Sigmoid colon (tissue), 7 donors: ENCODE data around the gene RFT1. TPM values are rescaled to one million over a fixed set of nuclear protein-coding genes. Genes with fewer than 3 reads are reported as not detected.
A peak's percentile ranks its signal among the peaks of the same experiment; 100 is the strongest.

Experiments used
- DNase-seq: peaks from one replicate; pipeline ENCODE4 v3.0.0-alpha.2; 2019
- H3K27ac ChIP-seq, 4 donors: fragments of 200-600 bp; sonication (generic); one replicate each; pipeline ENCODE4 v1.5.1; 2016 to 2019; ENCODE audit warnings: mild to moderate bottlenecking in 1 of 4
- H3K27me3 ChIP-seq, 3 donors: fragments of 200-600 bp; sonication (generic); one replicate each; pipeline ENCODE4 v1.5.1; 2019; ENCODE audit warnings: mild to moderate bottlenecking in 1 of 3
- H3K36me3 ChIP-seq, 4 donors: fragments of 200-600 bp; sonication (generic); one replicate each; pipeline ENCODE4 v1.5.1; 2016 to 2019
- H3K4me1 ChIP-seq, 4 donors: fragments of 200-600 bp; sonication (generic); one replicate each; pipeline ENCODE4 v1.5.1; 2017 to 2019
- H3K4me3 ChIP-seq, 4 donors: fragments of 200-600 bp; sonication (generic); one replicate each; pipeline ENCODE4 v1.5.1; 2017 to 2019; ENCODE audit warnings: mild to moderate bottlenecking in 2 of 4, moderate library complexity in 1 of 4
- H3K9me3 ChIP-seq, 4 donors: fragments of 200-600 bp in 3 of 4; sonication (generic) in 3 of 4; one replicate each; pipeline versions ENCODE4 v1.5.1 to v1.6.1; 2013 to 2019
- EP300 ChIP-seq, 4 donors: sonication (generic); formaldehyde crosslinking; IDR thresholded peaks; one replicate each; pipeline ENCODE4 v1.6.1; 2017; ENCODE audit warnings: antibody characterized with exemption in 4 of 4
- POLR2A ChIP-seq, 2 donors: fragments of 450-650 bp; IDR thresholded peaks; one replicate each; pipeline ENCODE4 v1.6.1; 2016; ENCODE audit warnings: antibody characterized with exemption in 2 of 2, mild to moderate bottlenecking in 2 of 2, moderate library complexity in 2 of 2
- POLR2AphosphoS5 ChIP-seq, 4 donors: sonication (generic); formaldehyde crosslinking; IDR thresholded peaks; one replicate each; pipeline ENCODE4 v1.6.1; 2017; ENCODE audit warnings: antibody characterized with exemption in 4 of 4
- WGBS, 2 donors: extraction: QIAGEN DNeasy Blood & Tissue Kit; methylation state at CpG; one replicate each; pipeline ENCODE4 v1.1.7; 2013; 5-methylcytosine and 5-hydroxymethylcytosine counted together
- intact Hi-C: fragments of 100-400 bp; cut with DNase I; formaldehyde crosslinking; loops from one replicate; pipeline ENCODE4 v1.15.1; 2023
- polyA plus RNA-seq, 3 donors: library from polyadenylated mRNA; stranded (reverse); fragments of 200-250 nt; gene quantifications; one replicate each; pipeline ENCODE4 v1.2.3, GENCODE V29; 2013
- total RNA-seq, 4 donors: library from RNA; depleted of rRNA; stranded (reverse); fragments of >200 nt; gene quantifications; one replicate each; pipeline ENCODE4 v1.1.0, GENCODE V29; 2016
- TF ChIP-seq, protein P1 (sequence below), 4 experiments: fragments of 450-650 bp in 3 of 4; fragments of 200-600 bp in 1 of 4; IDR thresholded peaks; one replicate each; pipeline ENCODE4 v1.5.1; 2016 to 2019; ENCODE audit warnings: antibody characterized with exemption in 4 of 4, mild to moderate bottlenecking in 3 of 4, moderate library complexity in 2 of 4
- donor health status: healthy with polysubstance abuse.
- donor health status: Bipolar disorder and iron deficiency.
- donor health status: healthy.

The RFT1 gene
- total and polyA plus RNA-seq, 7 donors, result 3.0 to 13.2 (median 6.3) TPM

DNA sequence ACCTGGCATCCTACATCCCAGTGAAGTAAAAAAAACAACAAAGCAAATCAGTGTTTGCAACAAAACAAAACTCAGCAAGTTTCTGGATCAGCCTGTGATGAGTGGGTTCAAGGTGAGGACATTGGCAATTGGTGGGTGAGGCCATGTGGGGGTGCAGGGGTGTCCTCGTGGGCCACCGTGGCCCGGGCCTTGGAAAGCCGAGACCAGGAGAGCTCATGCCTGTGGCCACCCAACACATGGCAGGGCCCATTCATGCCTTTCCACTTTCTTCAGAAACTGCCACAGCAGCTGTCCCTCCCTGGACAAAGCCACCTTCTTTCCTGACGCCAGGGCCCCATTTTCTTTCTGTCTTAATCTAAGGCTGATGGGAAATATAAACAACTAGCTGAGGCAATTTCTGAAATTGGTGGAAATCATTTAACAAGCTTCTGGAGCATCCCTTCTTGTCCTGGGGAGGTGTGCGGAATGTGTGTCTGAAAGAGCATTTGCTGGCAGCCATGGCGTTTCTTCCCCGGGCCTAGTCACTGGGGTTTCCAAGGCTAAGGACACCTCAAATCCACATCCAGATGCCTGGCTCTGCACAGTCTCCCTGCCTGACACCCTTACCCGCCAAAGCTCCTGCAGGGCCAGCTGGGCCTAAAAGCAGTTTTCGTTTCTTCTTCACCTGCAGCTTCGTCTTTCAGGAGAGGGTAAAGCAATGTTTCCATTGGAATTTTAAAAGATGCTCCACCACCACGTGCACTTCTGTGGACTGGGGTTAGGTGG, 50.3 kb downstream of the RFT1 start:
- Histone ChIP-seq H3K27ac (no peak overlapping the region), H3K4me1 (peaks cover 0 to 15% (median 11%) of the 10 kb centered on the region in 4 donors), H3K9me3 (no peaks in the 10 kb centered on the region), H3K4me3 (no peak overlapping the region), H3K36me3 (no peaks in the 10 kb centered on the region), H3K27me3 (no peaks in the 10 kb centered on the region)
- intact Hi-C loops, result no loop called here
- TF ChIP-seq EP300 (IDR thresholded peaks at IDR 0.05) (no peak), POLR2A (IDR thresholded peaks at IDR 0.05) (no peak), POLR2AphosphoS5 (IDR thresholded peaks at IDR 0.05) (no peak)
- TF ChIP-seq, protein P1, sequence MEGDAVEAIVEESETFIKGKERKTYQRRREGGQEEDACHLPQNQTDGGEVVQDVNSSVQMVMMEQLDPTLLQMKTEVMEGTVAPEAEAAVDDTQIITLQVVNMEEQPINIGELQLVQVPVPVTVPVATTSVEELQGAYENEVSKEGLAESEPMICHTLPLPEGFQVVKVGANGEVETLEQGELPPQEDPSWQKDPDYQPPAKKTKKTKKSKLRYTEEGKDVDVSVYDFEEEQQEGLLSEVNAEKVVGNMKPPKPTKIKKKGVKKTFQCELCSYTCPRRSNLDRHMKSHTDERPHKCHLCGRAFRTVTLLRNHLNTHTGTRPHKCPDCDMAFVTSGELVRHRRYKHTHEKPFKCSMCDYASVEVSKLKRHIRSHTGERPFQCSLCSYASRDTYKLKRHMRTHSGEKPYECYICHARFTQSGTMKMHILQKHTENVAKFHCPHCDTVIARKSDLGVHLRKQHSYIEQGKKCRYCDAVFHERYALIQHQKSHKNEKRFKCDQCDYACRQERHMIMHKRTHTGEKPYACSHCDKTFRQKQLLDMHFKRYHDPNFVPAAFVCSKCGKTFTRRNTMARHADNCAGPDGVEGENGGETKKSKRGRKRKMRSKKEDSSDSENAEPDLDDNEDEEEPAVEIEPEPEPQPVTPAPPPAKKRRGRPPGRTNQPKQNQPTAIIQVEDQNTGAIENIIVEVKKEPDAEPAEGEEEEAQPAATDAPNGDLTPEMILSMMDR (IDR thresholded peaks at IDR 0.05), result no peak
- no peak for DNase-seq
- 89 to 92% methylated on average over 12 of the region's 12 CpGs for WGBS, 2 donors

GRCh38 chr3:53079147-53079546, 51.1 kb downstream of the RFT1 start:
- 95 to 97% methylated on average over 6 of the region's 6 CpGs for WGBS, 2 donors
- no peak overlapping the region for H3K4me3 ChIP-seq
- no peaks in the 10 kb centered on the region for H3K9me3 ChIP-seq
- intact Hi-C loops, result no loop called here
- TF ChIP-seq POLR2A (IDR thresholded peaks at IDR 0.05) (no peak), POLR2AphosphoS5 (IDR thresholded peaks at IDR 0.05) (no peak), EP300 (IDR thresholded peaks at IDR 0.05) (no peak)
- TF ChIP-seq, protein P1 (IDR thresholded peaks at IDR 0.05), result no peak
- H3K27me3 ChIP-seq, result no peaks in the 10 kb centered on the region
- peaks cover 0 to 11% (median 9%) of the 10 kb centered on the region in 4 donors for H3K4me1 ChIP-seq
- no peaks in the 10 kb centered on the region for H3K36me3 ChIP-seq
- H3K27ac ChIP-seq, result no peak overlapping the region
- DNase-seq, result no peak

GRCh38 chr3:53078656-53079055, 51.6 kb downstream of the RFT1 start:
- intact Hi-C loops, result no loop called here
- 91 to 93% methylated on average over 3 of the region's 3 CpGs for WGBS, 2 donors
- Histone ChIP-seq H3K4me1 (peaks cover 0 to 7% (median 5%) of the 10 kb centered on the region in 4 donors), H3K36me3 (no peaks in the 10 kb centered on the region), H3K4me3 (no peak overlapping the region), H3K9me3 (no peaks in the 10 kb centered on the region), H3K27ac (no peak overlapping the region), H3K27me3 (no peaks in the 10 kb centered on the region)
- no peak for TF ChIP-seq POLR2A (IDR thresholded peaks at IDR 0.05)
- no peak for TF ChIP-seq EP300 (IDR thresholded peaks at IDR 0.05)
- TF ChIP-seq POLR2AphosphoS5 (IDR thresholded peaks at IDR 0.05), result no peak
- TF ChIP-seq, protein P1 (IDR thresholded peaks at IDR 0.05), result no peak
- no peak for DNase-seq

GRCh38 chr3:53077476-53078220, 52.6 kb downstream of the RFT1 start:
- H3K36me3 ChIP-seq, result no peaks in the 10 kb centered on the region
- H3K27me3 ChIP-seq, result no peaks in the 10 kb centered on the region
- no peaks in the 10 kb centered on the region for H3K9me3 ChIP-seq
- peaks cover 4 to 6% (median 4%) of the 10 kb centered on the region in 4 donors for H3K4me1 ChIP-seq
- DNase-seq, result peak; percentile 44
- H3K27ac ChIP-seq, result no peak overlapping the region
- TF ChIP-seq POLR2AphosphoS5 (IDR thresholded peaks at IDR 0.05) (no peak), EP300 (IDR thresholded peaks at IDR 0.05) (no peak), POLR2A (IDR thresholded peaks at IDR 0.05) (no peak)
- TF ChIP-seq, protein P1 (IDR thresholded peaks at IDR 0.05), result no peak
- 90 to 93% methylated on average over 10 of the region's 10 CpGs for WGBS, 2 donors
- intact Hi-C loops, result no loop called here
- H3K4me3 ChIP-seq, result no peak overlapping the region
